SJCRH30 (cell line): ENCODE measurements around the gene JOSD1. TPM values are rescaled to one million over a fixed set of nuclear protein-coding genes. Genes with fewer than 3 reads are reported as not detected.

ENCODE experiments used
- DNase-seq, 2 experiments: peaks; one replicate each; pipeline ENCODE4 v3.0.0-alpha.2; 2015 to 2020
- H3K27ac ChIP-seq: fragments of 250-450 bp; sonication (Bioruptor Pico); 2 replicates; pipeline ENCODE4 v1.5.1; 2020; ENCODE audit warnings: mild to moderate bottlenecking, moderate library complexity
- H3K27me3 ChIP-seq: fragments of 250-450 bp; sonication (Bioruptor Pico); 2 replicates; pipeline ENCODE4 v1.5.1; 2020; ENCODE audit warnings: mild to moderate bottlenecking, moderate library complexity
- H3K36me3 ChIP-seq: fragments of 250-450 bp; sonication (Bioruptor Pico); 2 replicates; pipeline ENCODE4 v1.5.1; 2020; ENCODE audit warnings: mild to moderate bottlenecking, moderate library complexity
- H3K4me1 ChIP-seq: fragments of 250-450 bp; sonication (Bioruptor Pico); 2 replicates; pipeline ENCODE4 v1.5.1; 2020; ENCODE audit warnings: mild to moderate bottlenecking, moderate library complexity
- H3K4me3 ChIP-seq: fragments of 250-450 bp; sonication (Bioruptor Pico); 2 replicates; pipeline ENCODE4 v1.5.1; 2020; ENCODE audit warnings: mild to moderate bottlenecking, moderate library complexity
- H3K9me3 ChIP-seq: fragments of 250-450 bp; sonication (Bioruptor Pico); replicated peaks from 2 replicates; pipeline ENCODE4 v1.5.1; 2020; ENCODE audit warnings: mild to moderate bottlenecking, moderate library complexity
- total RNA-seq: library from RNA; depleted of rRNA; stranded (reverse); fragments of >200 nt; shearing (Covaris generic); gene quantifications from 2 replicates; pipeline ENCODE4 v1.2.3, GENCODE V29; 2014

JOSD1 gene
- total RNA-seq, 1 experiment from 2014 or later: 25.9 TPM

DNA sequence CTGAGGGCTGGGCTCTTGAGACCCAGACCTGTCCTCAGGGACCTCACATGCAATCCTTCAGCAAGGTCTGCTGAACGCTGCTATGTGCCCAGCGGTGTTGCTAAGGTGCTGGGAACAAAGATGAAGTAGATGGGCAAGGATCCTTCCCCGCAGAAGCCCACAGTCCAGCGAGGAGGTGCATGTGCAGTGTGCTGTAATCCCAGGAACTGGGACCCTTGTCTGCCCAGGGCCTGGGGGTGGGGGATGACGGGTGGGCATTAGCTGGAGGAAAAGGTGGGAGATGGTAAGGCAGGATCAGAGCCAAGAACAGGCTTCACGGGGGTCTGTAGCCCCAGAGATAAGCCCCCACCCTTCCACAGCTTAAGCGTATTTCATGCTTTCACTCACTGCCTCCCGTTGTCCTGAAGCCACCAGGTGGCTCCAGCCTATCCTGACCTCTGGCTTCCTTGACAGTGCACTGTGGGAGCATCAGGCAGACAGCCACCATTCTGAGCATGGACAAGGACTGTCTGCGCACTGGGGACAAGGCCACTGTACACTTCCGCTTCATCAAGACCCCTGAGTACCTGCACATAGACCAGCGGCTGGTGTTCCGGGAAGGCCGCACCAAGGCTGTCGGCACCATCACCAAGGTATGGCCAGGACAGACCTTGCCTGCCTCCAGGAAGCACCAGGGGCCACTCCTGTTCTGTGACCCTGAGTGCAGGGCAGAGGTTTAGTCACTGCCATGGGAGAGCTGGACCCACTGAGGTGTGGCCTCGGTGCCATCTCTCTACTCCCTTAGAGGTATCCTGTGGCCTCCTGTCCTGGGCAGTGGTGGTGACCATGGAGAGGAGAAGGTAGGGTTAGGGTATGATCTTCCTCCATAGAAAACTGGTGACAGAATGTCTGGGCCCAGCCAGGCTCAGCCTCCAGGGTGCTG is 27.0 kb upstream of the JOSD1 start:
- Histone ChIP-seq H3K27ac (no peak overlapping the region), H3K4me3 (no peak overlapping the region), H3K36me3 (peaks cover 38% of the 10 kb centered on the region), H3K9me3 (no peaks in the 10 kb centered on the region), H3K27me3 (no peaks in the 10 kb centered on the region), H3K4me1 (no peaks in the 10 kb centered on the region)
- DNase-seq: no peak

DNA sequence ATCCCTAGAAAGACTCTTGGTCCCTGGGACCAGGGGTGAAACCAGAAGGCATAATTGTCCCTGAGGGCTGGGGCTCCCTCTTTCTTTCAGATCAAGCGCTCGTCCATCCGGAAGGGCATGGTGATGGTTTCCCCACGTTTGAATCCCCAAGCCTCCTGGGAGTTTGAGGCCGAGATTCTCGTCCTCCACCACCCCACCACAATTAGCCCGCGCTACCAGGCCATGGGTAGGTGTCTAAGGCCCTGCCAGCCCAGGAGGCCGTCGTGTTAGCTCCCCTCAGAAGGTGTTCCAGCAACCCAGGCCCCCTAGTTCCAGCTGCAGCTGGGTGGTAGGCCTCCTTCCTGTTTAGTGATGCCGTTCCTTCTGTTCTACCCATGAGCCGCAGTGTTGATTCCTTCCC is 26.4 kb upstream of the JOSD1 start:
- no peaks in the 10 kb centered on the region for H3K27me3 ChIP-seq
- DNase-seq: no peak
- no peaks in the 10 kb centered on the region for H3K4me1 ChIP-seq
- H3K9me3 ChIP-seq: no peaks in the 10 kb centered on the region
- no peak overlapping the region for H3K27ac ChIP-seq
- peaks cover 41% of the 10 kb centered on the region for H3K36me3 ChIP-seq
- H3K4me3 ChIP-seq: no peak overlapping the region

DNA sequence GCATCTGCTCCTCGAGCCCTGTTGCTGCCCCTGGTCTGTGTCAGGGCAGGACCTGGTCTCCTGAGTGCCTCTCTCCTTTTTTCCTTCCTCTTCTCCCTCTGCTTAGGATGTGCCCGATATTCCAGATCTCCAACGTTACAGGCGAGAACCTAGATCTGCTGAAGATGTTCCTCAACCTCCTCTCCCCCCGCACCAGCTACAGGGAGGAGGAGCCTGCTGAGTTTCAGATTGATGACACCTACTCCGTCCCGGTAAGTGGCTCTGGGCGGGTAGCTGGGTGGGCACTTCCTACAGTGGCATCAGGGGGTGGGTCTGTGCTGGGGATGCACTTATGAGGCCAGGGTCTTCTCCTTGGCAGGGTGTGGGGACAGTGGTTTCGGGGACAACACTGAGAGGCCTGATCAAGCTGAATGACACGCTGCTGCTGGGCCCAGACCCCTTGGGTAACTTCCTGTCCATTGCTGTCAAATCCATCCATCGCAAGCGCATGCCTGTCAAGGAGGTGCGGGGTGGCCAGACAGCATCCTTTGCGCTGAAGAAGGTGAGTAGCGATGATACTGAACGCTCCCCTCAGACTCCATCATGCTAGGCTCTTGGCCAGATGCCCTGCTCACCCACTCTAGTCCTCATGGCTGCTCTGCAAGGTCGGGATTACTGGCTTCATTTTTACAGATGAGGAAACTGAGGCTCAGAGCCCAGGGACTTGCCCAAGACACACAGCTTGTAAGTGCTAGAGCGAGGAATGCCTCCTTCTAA is 25.3 kb upstream of the JOSD1 start:
- H3K9me3 ChIP-seq: no peaks in the 10 kb centered on the region
- H3K36me3 ChIP-seq: peaks cover 39% of the 10 kb centered on the region
- DNase-seq: no peak
- no peaks in the 10 kb centered on the region for H3K27me3 ChIP-seq
- no peaks in the 10 kb centered on the region for H3K4me1 ChIP-seq
- H3K27ac ChIP-seq: no peak overlapping the region
- no peak overlapping the region for H3K4me3 ChIP-seq

DNA sequence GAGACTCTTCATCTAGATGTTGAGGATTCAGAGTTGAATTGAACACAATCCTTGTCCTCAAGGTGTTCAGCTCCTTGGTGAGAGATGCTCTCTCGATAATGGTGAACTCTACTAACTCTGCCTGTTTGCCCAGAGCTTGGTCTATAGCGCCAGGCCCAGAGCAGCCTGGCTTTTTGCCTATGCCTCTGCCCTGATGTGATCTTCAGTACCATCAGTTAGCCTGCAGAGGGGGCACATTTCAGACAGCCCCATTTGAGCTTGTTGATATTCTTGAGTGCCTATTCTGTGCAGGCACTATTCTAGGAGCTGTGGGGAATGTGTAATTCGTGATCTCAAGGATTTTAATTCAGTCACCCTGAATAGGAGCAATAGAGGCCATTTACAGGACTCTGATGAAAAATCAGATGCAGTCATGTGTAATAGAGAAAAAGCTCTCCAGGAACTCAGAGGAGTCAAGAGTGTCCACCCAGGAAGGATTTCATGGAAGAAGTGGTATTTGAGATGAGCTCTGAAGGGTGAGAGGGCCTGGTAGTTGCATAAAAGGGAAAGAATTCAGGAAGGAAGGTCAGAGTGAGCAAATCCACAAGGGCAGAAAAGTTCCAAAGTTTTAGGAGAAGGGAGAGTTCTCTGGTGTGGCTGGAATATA is 24.3 kb upstream of the JOSD1 start:
- H3K4me3 ChIP-seq: no peak overlapping the region
- H3K27me3 ChIP-seq: no peaks in the 10 kb centered on the region
- peak in 1 of 2 experiments; percentile 44 for DNase-seq
- H3K27ac ChIP-seq: no peak overlapping the region
- no peaks in the 10 kb centered on the region for H3K9me3 ChIP-seq
- no peaks in the 10 kb centered on the region for H3K4me1 ChIP-seq
- peaks cover 44% of the 10 kb centered on the region for H3K36me3 ChIP-seq

DNA sequence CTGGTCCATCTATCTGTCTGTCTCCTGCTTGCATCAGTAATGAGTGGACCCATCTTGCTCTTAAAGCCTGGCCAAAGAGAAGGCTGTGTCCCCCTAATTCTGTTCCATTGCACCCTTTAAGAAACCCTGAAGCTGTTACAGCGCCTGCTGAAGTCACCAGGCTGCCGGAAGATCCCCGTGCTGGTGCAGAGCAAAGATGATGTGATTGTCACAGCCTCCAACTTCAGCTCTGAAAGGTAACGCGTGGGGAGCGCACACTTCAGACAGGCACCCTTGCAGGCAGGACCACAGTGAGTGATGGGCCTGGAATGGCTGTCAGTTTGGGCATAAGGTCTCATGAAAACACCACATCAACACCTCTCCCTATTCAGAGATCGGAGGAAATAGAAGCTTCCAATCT is 23.4 kb upstream of the JOSD1 start:
- Histone ChIP-seq H3K9me3 (no peaks in the 10 kb centered on the region), H3K36me3 (peaks cover 44% of the 10 kb centered on the region), H3K27me3 (no peaks in the 10 kb centered on the region), H3K4me1 (no peaks in the 10 kb centered on the region), H3K27ac (no peak overlapping the region), H3K4me3 (no peak overlapping the region)
- DNase-seq: no peak

DNA sequence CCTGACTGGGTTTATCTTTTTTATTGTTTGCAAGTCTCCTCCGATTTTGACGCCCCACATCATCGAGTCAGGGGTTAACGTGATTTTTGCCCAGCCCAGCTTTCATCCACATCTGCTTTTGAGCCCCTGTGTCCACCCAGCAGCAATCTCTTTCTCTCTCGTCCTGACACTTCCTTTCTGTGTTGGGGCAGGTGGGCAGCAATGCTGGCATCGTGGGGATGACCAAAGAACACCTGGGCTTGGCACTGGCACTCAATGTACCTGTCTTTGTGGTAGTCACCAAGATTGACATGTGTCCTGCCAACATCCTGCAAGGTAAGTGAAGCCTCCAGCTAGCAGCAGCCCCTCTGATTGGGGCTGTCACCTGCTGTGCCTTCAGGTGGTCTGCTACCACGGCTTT is 20.8 kb upstream of the JOSD1 start:
- no peak overlapping the region for H3K4me3 ChIP-seq
- H3K9me3 ChIP-seq: no peaks in the 10 kb centered on the region
- H3K27ac ChIP-seq: no peak overlapping the region
- H3K36me3 ChIP-seq: peaks cover 34% of the 10 kb centered on the region
- H3K4me1 ChIP-seq: peaks cover 6% of the 10 kb centered on the region; the same call in 1 of the 2 replicates
- H3K27me3 ChIP-seq: no peaks in the 10 kb centered on the region
- no peak for DNase-seq

DNA sequence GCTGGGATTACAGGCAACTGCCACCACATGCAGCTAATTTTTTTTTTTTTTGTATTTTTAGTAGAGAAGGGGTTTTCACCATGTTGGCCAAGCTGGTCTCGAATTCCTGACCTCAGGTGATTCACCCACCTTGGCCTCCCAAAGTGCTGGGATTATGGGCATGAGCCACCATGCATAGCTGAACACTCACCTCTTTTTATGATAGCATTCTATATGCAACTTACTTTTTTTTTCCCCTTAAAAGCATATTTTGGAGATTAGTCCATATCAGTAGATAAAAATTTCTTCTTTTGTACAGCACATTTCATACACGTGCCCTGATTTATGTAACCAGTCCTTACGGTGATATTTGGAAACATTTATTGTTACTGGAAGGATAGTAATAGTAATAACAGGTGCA is 19.6 kb upstream of the JOSD1 start:
- Histone ChIP-seq H3K36me3 (peaks cover 27% of the 10 kb centered on the region), H3K4me3 (no peak overlapping the region), H3K27ac (no peak overlapping the region), H3K4me1 (peaks cover 6% of the 10 kb centered on the region; the same call in 1 of the 2 replicates), H3K9me3 (no peaks in the 10 kb centered on the region), H3K27me3 (no peaks in the 10 kb centered on the region)
- DNase-seq: no peak

DNA sequence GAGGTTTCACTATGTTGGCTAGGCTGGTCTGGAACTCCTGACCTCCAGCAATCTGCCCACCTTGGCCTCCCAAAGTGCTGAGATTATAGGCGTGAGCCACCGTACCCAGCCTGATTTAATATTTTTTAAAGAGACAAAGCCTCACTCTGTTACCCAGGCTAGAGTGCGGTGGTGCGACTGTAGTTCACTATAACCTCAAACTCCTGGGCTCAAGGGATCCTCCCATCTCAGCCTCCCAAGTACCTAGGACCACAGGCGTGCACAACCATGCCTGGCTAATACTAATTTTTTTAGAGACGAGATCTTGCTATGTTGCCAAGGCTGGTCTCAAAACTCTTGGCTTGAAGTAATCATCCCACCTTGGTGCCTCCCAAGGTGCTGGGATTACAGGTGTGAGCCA is 18.5 kb upstream of the JOSD1 start:
- Histone ChIP-seq H3K4me1 (peaks cover 6% of the 10 kb centered on the region; the same call in 1 of the 2 replicates), H3K4me3 (no peak overlapping the region), H3K27me3 (no peaks in the 10 kb centered on the region), H3K27ac (no peak overlapping the region), H3K9me3 (no peaks in the 10 kb centered on the region), H3K36me3 (peaks cover 24% of the 10 kb centered on the region)
- no peak for DNase-seq

DNA sequence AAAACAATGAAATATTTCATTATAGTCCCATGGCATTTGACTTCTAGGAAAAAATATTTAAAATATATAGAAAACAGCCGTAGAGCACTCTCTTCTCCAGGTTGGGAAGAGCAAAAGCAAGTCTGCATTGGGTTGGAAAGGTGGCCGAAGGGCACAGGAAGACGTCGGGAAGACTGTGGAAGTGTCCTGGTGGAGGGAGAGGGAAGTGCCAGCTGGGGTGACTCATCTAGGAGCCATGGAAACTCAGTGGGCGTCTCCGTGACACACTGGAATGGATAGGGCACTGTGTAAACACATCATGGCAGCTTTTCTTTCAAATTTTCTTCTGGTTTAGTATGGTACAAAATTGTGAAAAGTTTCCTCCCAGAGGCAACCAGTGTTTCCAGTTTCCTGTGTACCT is 17.7 kb upstream of the JOSD1 start:
- peak; percentile 48 to 57 for DNase-seq
- H3K27me3 ChIP-seq: no peaks in the 10 kb centered on the region
- H3K27ac ChIP-seq: no peak overlapping the region
- H3K36me3 ChIP-seq: peaks cover 22% of the 10 kb centered on the region
- peaks cover 6% of the 10 kb centered on the region; the same call in 1 of the 2 replicates for H3K4me1 ChIP-seq
- H3K9me3 ChIP-seq: no peaks in the 10 kb centered on the region
- H3K4me3 ChIP-seq: no peak overlapping the region

DNA sequence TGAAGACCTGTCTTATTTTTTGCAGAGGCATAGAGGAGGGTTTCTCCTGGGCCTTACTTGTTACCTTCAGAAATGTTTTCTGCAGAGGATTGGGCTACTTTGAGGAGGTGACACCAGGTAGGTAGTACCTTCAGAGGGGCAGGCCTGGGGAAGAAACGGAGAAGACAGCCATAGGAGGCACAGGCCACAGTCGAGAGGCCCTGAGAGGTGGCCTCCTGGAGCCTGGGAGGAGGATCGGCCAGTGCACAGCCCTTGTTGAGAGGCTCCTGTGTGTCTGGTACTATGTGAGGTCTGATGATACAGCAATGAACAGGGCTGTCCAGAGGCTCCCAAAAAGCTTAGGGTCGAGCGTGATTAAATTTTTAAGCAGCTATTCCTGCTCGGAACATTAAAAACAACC is 16.5 kb upstream of the JOSD1 start:
- Histone ChIP-seq H3K27ac (no peak overlapping the region), H3K4me1 (peaks cover 6% of the 10 kb centered on the region; the same call in 1 of the 2 replicates), H3K36me3 (peaks cover 16% of the 10 kb centered on the region), H3K4me3 (no peak overlapping the region), H3K27me3 (no peaks in the 10 kb centered on the region), H3K9me3 (no peaks in the 10 kb centered on the region)
- no peak for DNase-seq

DNA sequence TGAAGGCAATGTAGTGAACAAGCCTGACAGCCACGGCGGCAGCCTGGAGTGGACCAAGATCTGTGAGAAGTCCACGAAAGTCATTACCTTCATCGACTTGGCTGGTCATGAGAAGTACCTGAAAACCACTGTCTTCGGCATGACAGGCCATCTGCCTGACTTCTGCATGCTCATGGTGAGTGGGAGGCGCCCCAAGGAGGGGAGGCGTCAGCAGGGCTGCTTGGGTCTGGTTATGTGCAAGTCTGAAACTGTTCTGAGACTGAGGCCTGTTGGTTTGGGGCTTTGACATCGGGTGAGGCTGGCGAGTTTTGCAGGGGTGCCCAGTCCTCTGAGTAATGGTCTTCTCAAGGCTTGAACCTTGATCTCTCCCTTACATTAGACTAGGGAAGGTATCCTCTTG is 16.1 kb upstream of the JOSD1 start:
- H3K27ac ChIP-seq: no peak overlapping the region
- no peak overlapping the region for H3K4me3 ChIP-seq
- no peaks in the 10 kb centered on the region for H3K27me3 ChIP-seq
- no peak for DNase-seq
- no peaks in the 10 kb centered on the region for H3K9me3 ChIP-seq
- peaks cover 11% of the 10 kb centered on the region for H3K36me3 ChIP-seq
- peaks cover 6% of the 10 kb centered on the region; the same call in 1 of the 2 replicates for H3K4me1 ChIP-seq

DNA sequence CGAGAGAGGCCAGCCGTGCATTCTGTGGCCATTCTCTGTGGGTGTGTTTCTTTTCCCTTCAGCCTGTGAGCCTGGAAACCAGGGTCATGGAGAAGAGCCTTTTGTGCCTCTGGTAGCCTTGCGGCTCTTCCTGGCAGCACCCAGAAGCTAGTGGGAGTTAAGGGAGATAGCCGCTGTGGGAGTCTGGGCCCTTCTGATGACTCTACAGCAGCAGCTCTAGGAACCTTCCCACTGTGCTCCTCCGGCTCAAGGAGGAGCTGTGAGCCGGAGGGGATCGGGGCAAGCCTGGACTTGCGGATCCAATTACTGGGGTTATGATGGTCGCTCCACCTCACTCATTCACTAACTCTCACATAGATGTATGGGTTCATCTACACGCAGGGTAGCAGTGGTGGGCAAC is 15.5 kb upstream of the JOSD1 start:
- H3K36me3 ChIP-seq: peaks cover 8% of the 10 kb centered on the region; the same call in 1 of the 2 replicates
- no peak for DNase-seq
- H3K4me3 ChIP-seq: no peak overlapping the region
- H3K27ac ChIP-seq: no peak overlapping the region
- H3K4me1 ChIP-seq: peaks cover 6% of the 10 kb centered on the region; the same call in 1 of the 2 replicates
- H3K27me3 ChIP-seq: no peaks in the 10 kb centered on the region
- no peaks in the 10 kb centered on the region for H3K9me3 ChIP-seq

DNA sequence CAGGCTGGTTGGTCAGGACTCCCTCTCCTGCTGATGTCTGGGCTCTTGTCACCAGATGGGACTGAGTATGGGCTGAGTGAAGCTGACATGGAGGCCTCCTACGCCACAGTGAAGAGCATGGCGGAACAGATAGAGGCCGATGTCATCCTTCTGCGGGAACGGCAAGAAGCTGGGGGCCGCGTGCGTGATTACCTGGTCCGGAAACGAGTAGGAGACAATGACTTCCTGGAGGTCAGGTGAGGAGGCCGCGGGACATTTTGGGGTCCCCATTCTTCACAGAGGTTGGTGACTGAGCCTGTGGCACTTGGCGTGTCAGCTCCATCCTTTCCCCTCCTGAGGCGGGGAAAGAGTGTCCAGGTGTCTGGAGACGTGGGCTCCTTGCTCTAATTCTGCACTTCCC is 15.1 kb upstream of the JOSD1 start:
- H3K27ac ChIP-seq: no peak overlapping the region
- H3K36me3 ChIP-seq: peaks cover 7% of the 10 kb centered on the region; the same call in 1 of the 2 replicates
- DNase-seq: no peak
- H3K4me3 ChIP-seq: no peak overlapping the region
- no peaks in the 10 kb centered on the region for H3K27me3 ChIP-seq
- H3K9me3 ChIP-seq: no peaks in the 10 kb centered on the region
- peaks cover 6% of the 10 kb centered on the region; the same call in 1 of the 2 replicates for H3K4me1 ChIP-seq

DNA sequence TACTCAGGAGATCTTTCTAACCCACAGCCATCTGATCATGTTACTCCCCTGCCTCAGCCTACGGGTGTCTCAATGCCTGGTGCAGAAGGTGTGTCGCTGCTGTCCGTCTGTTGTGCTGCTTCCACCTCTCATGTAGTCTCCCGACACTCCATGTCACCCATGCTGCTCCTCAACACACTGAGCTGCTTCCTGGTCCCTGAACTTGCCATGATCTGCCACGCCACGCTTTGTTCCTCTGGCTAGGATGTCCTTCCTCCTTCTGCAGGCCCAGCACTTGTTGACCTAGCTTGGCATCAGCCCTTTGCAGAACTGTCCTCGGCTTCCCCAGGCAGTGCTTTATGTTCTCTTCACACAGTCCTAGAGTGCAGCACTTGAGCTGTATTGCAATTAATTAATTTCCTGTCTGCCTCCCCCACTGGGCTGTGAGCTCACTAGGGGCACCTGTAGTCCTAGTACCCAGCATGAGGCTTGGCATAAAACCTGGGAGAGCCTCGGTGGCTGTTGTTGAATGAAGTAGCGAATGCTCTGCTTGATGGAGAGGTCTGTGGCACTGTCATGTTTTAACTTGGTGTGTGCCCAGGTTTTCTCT is 14.5 kb upstream of the JOSD1 start:
- Histone ChIP-seq H3K27ac (no peak overlapping the region), H3K4me3 (no peak overlapping the region), H3K27me3 (no peaks in the 10 kb centered on the region), H3K9me3 (no peaks in the 10 kb centered on the region), H3K4me1 (peaks cover 6% of the 10 kb centered on the region; the same call in 1 of the 2 replicates), H3K36me3 (0 out of 2 replicates have a peak, but pooled peaks cover 2% of the 10 kb centered on the region)
- no peak for DNase-seq
